ENCODE data around the gene NTM. TPM values are rescaled to one million over a fixed set of nuclear protein-coding genes. Genes with fewer than 3 reads are reported as not detected.

Gene NTM
- total RNA-seq, 1 donor from 2014 or later: not detected

DNA sequence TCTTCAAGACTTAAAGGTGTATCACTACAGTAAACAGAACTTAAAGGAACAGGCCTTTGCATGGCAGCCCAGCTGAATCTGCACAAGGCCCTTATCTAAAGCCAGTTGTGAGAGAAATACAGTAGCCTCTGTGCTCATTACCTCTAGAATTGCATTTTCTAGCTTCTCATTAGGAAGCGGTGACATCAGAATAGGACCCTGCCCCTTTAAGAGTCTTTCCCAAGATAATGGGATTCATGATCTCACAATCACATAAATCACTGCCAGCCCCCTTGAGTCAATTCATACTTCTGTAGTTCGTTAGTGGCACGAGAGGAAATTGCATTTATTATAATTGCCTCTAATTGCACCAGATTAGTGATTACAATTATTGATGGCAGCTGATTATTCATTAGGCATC lies 170.3 kb downstream of the NTM start:
- no peak overlapping the region for H3K4me3 Mint-ChIP-seq
- no peaks in the 10 kb centered on the region for H3K36me3 Mint-ChIP-seq (ENCODE audit: low read depth)
- intact Hi-C loops (cut with micrococcal nuclease): no loop called here
- no peaks in the 10 kb centered on the region for H3K9me3 Mint-ChIP-seq
- H3K27ac Mint-ChIP-seq: no peak overlapping the region
- DNase-seq (ENCODE audit: low spot score): no peak
- H3K27me3 Mint-ChIP-seq (ENCODE audit: insufficient read depth): no peaks in the 10 kb centered on the region
- no peaks in the 10 kb centered on the region for H3K4me1 Mint-ChIP-seq (ENCODE audit: low read depth)

DNA sequence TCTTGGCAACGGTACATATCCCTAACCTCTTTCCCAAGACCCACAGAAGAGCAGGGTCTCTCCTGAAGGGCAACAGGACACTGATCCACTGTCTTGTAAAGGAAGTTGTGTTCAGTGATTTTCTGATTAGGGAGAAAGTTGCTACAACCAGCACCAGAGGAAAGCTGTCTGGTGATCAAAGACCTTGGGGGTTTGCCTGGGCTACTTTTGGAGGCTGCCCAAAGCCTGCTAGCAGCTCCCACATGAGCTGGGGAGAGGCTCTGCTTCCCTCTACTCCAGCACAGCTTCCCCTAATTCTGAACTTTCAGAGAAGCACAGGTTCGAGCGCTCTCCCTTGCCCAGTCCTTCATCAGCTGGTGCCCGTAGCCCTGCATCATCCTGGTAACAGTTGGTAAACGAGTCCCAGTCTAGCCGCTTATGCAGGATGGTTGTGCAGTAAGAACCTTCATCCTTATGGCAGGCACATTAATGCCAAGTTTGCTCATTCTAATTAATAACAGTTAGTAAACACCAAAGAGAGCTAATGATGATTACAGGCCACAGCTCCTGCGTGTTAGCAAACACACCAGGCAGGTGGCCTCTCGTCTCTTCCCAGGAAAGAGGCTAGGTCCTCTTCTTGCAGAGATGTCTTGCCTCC lies 173.1 kb downstream of the NTM start:
- H3K4me1 Mint-ChIP-seq (ENCODE audit: low read depth): no peaks in the 10 kb centered on the region
- intact Hi-C loops (cut with micrococcal nuclease): no loop called here
- no peaks in the 10 kb centered on the region for H3K27me3 Mint-ChIP-seq (ENCODE audit: insufficient read depth)
- H3K9me3 Mint-ChIP-seq: no peaks in the 10 kb centered on the region
- no peaks in the 10 kb centered on the region for H3K36me3 Mint-ChIP-seq (ENCODE audit: low read depth)
- no peak for DNase-seq (ENCODE audit: low spot score)
- no peak overlapping the region for H3K27ac Mint-ChIP-seq
- no peak overlapping the region for H3K4me3 Mint-ChIP-seq

DNA sequence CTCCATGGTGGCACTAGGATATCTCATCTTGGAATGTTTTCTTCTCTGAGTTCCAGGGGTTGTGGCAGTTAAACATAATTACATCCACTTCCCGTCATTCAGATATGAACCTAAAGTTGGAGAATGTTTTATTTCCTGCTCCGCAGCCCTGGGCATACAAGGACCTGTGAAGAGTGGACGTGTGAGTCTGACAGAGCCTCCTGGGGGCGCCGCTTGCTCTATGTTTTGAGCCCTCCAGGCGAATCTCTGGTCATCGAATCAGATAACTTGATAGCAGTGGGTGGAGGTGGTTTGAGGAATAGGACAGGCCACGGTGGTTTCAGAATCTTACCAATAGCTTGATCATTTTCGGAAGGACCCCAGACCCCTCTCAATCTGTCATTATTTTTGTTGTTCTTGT lies 174.2 kb downstream of the NTM start:
- Mint-ChIP-seq H3K4me3 (no peak overlapping the region), H3K27ac (no peak overlapping the region), H3K36me3 (ENCODE audit: low read depth) (no peaks in the 10 kb centered on the region), H3K9me3 (no peaks in the 10 kb centered on the region), H3K27me3 (ENCODE audit: insufficient read depth) (no peaks in the 10 kb centered on the region), H3K4me1 (ENCODE audit: low read depth) (no peaks in the 10 kb centered on the region)
- intact Hi-C loops (cut with micrococcal nuclease): no loop called here
- no peak for DNase-seq (ENCODE audit: low spot score)

DNA sequence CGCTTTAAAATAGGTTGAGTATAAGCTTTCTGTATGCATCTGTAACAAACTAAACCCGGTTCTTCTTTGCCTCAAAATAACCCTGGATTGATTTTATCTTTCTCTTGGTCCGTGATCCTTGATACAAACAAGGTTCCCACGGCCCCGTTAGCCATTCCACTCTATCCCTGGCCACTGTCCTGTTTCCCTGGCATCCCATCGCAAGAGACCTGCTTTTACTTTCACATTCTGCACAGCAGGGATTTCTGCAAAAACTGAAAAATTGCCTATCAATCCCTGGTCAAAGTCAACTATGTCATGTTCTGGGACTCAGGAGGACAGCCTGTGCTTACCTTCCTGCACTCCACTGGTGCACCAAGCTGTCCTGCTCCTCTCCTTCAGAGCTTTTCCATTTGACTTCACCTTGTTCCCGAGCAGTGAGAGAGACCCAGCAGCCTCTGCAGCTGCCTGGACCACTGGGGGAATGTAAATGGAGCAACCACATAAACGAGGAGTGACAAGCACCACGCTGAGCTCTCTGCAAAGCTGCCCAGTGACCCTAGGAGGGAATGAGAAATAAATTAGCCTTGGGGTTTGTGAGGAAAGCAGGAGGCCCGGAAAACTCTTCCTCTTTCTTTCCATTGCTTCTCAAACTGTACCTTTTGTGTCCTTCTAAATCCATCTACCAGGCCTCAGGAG lies 175.9 kb downstream of the NTM start:
- Mint-ChIP-seq H3K27ac (no peak overlapping the region), H3K4me1 (ENCODE audit: low read depth) (no peaks in the 10 kb centered on the region), H3K36me3 (ENCODE audit: low read depth) (no peaks in the 10 kb centered on the region), H3K9me3 (no peaks in the 10 kb centered on the region), H3K27me3 (ENCODE audit: insufficient read depth) (no peaks in the 10 kb centered on the region), H3K4me3 (no peak overlapping the region)
- DNase-seq (ENCODE audit: low spot score): no peak
- intact Hi-C loops (cut with micrococcal nuclease): no loop called here

DNA sequence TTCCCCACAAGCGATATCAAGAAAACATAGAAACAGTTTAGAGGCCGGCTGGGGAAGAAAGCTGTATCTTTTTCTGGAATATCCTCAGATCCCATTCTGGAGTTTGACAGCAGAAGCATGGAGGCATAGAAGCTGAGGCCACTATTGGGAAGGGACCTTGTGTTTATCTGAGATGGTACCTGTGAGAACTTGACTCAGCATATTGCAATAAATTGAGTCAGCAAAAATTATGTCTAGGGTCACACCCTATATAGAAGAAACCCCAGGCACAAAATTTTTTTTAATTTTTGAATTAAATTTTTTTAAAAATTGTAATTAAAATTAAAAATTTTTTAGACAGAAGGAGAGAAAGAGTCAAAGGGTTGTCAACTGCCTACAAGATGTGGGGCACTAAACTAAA lies 178.7 kb downstream of the NTM start:
- DNase-seq (ENCODE audit: low spot score): no peak
- Mint-ChIP-seq H3K9me3 (peaks cover 4% of the 10 kb centered on the region), H3K36me3 (ENCODE audit: low read depth) (no peaks in the 10 kb centered on the region), H3K4me1 (ENCODE audit: low read depth) (no peaks in the 10 kb centered on the region), H3K27me3 (ENCODE audit: insufficient read depth) (no peaks in the 10 kb centered on the region), H3K27ac (no peak overlapping the region), H3K4me3 (no peak overlapping the region)
- intact Hi-C loops (cut with micrococcal nuclease): no loop called here

DNA sequence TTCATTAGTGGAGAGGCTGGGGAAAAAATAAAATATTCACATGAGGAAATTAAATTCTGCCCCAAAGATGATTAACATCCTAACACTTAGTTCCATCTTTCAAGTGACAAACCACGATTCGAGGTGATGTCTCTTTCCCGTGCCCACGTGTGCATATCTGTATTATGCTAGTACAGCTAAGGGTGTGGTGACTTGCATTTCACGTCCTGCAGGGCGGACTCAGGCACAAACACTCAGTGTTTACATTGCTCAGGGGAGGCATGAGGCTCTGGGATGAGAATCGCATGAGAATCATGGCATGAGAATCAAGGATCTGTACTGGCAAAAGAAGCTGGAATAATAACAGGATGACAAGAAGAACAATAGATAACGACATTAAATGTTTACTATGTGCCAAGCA lies 179.4 kb downstream of the NTM start:
- H3K27me3 Mint-ChIP-seq (ENCODE audit: insufficient read depth): no peaks in the 10 kb centered on the region
- DNase-seq (ENCODE audit: low spot score): no peak
- intact Hi-C loops (cut with micrococcal nuclease): no loop called here
- no peaks in the 10 kb centered on the region for H3K36me3 Mint-ChIP-seq (ENCODE audit: low read depth)
- H3K9me3 Mint-ChIP-seq: peaks cover 4% of the 10 kb centered on the region
- H3K4me1 Mint-ChIP-seq (ENCODE audit: low read depth): no peaks in the 10 kb centered on the region
- no peak overlapping the region for H3K27ac Mint-ChIP-seq
- no peak overlapping the region for H3K4me3 Mint-ChIP-seq

DNA sequence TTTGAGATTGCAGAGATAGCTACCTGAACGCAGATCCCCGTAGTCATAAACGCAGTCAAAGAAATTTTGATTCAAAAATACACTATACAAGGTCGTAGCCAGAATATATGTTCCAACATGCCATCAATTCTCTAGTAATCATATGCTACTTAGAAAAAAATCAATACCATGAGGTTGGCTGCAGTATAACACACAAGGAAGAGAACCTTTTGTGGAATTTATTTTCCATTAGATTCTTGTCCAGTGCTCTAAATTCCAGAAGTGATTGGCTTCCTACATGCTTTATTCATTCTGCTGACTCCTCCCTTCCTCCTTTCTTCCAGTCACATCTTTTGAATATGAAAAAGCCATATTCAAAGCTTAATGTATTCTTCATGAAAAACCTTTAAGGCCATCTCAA lies 189.9 kb downstream of the NTM start:
- DNase-seq (ENCODE audit: low spot score): no peak
- Mint-ChIP-seq H3K4me3 (no peak overlapping the region), H3K27ac (no peak overlapping the region), H3K9me3 (no peaks in the 10 kb centered on the region), H3K36me3 (ENCODE audit: low read depth) (no peaks in the 10 kb centered on the region), H3K27me3 (ENCODE audit: insufficient read depth) (no peaks in the 10 kb centered on the region), H3K4me1 (ENCODE audit: low read depth) (no peaks in the 10 kb centered on the region)
- intact Hi-C loops (cut with micrococcal nuclease): no loop called here

DNA sequence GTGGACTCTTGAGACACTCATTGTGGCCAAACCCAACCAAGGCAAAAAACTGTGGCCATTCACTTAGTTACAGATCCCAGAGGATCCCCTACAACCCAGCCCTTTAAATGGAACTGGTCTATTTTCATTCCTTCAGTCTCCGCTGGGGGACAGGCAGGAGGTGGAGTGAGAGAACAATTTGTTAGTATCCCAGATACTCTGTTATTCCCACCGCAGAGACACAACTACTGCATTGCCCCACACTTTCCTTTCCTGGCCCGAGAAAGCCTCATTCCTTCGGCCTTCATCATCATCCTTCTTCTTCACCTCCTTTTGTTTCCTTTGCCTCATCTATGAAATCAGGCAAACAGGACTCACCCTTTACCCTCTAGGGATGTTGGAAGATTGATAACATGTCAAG lies 191.1 kb downstream of the NTM start:
- H3K27me3 Mint-ChIP-seq (ENCODE audit: insufficient read depth): no peaks in the 10 kb centered on the region
- DNase-seq (ENCODE audit: low spot score): no peak
- intact Hi-C loops (cut with micrococcal nuclease): no loop called here
- no peaks in the 10 kb centered on the region for H3K36me3 Mint-ChIP-seq (ENCODE audit: low read depth)
- no peak overlapping the region for H3K4me3 Mint-ChIP-seq
- no peaks in the 10 kb centered on the region for H3K9me3 Mint-ChIP-seq
- H3K4me1 Mint-ChIP-seq (ENCODE audit: low read depth): no peaks in the 10 kb centered on the region
- no peak overlapping the region for H3K27ac Mint-ChIP-seq

DNA sequence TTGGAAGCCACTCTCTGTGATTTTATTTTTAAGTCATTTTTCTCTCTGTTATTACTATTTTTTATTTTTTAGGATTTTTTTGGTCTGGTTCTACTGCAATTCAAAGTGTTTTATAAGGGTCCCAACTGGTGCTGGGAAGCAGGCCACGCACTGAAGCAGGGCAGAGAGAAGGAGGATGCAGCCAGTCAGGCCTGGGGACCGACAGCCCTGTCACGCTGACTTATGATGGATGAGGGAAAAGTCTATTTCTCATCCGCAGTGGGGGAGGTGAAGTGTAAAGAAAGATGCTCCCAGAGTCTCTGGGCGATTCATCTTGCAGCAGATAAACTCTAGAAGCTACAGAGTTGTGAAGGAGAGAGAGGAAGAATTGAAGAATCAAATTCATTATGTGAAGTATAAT lies 191.6 kb downstream of the NTM start:
- no peaks in the 10 kb centered on the region for H3K36me3 Mint-ChIP-seq (ENCODE audit: low read depth)
- no peaks in the 10 kb centered on the region for H3K9me3 Mint-ChIP-seq
- no peaks in the 10 kb centered on the region for H3K27me3 Mint-ChIP-seq (ENCODE audit: insufficient read depth)
- no peaks in the 10 kb centered on the region for H3K4me1 Mint-ChIP-seq (ENCODE audit: low read depth)
- H3K27ac Mint-ChIP-seq: no peak overlapping the region
- H3K4me3 Mint-ChIP-seq: no peak overlapping the region
- no peak for DNase-seq (ENCODE audit: low spot score)
- intact Hi-C loops (cut with micrococcal nuclease): no loop called here

DNA sequence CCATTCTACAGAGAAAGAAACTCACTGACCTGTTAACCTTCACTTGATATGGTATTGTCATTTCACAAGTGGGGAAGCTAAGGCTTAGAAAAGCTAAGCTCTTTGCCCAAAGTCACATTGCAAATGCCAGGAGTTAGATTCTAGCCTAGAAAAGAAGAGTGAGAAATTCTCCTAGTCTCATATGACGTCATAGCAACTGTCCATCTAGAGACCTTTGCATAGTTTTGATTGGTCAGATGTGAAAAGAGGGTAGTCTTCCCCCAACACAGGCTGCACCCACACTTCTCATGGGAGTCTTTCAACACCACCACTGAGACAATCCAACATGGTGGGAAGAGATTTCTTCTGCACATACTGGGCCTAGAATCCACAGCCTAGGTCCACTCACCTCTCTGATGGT lies 197.9 kb downstream of the NTM start:
- no peaks in the 10 kb centered on the region for H3K36me3 Mint-ChIP-seq (ENCODE audit: low read depth)
- no peak overlapping the region for H3K27ac Mint-ChIP-seq
- DNase-seq (ENCODE audit: low spot score): no peak
- H3K27me3 Mint-ChIP-seq (ENCODE audit: insufficient read depth): no peaks in the 10 kb centered on the region
- H3K4me3 Mint-ChIP-seq: no peak overlapping the region
- intact Hi-C loops (cut with micrococcal nuclease): no loop called here
- H3K9me3 Mint-ChIP-seq: no peaks in the 10 kb centered on the region
- no peaks in the 10 kb centered on the region for H3K4me1 Mint-ChIP-seq (ENCODE audit: low read depth)

DNA sequence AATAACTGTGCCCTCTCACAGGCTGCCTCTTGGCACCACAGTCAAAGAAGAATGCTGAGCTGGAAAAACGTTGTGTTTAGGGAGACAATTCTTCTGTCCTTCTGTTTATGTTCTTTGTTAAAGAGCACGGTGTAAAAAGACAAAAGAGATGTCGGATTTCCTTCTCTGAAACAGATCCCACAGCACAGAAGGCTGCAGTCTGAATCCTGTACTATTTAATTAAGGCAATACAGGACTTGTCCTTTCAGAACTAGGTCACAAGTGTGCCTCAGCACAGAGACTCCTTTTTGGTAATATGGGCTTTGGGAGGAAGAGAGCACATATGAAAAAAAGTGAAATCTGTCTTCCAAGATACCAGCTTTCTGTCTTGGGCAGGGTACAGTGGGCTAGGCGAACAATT lies 201.2 kb downstream of the NTM start:
- H3K27me3 Mint-ChIP-seq (ENCODE audit: insufficient read depth): no peaks in the 10 kb centered on the region
- no peak overlapping the region for H3K4me3 Mint-ChIP-seq
- H3K27ac Mint-ChIP-seq: no peak overlapping the region
- no peaks in the 10 kb centered on the region for H3K4me1 Mint-ChIP-seq (ENCODE audit: low read depth)
- no peak for DNase-seq (ENCODE audit: low spot score)
- H3K36me3 Mint-ChIP-seq (ENCODE audit: low read depth): no peaks in the 10 kb centered on the region
- intact Hi-C loops (cut with micrococcal nuclease): no loop called here
- H3K9me3 Mint-ChIP-seq: no peaks in the 10 kb centered on the region

DNA sequence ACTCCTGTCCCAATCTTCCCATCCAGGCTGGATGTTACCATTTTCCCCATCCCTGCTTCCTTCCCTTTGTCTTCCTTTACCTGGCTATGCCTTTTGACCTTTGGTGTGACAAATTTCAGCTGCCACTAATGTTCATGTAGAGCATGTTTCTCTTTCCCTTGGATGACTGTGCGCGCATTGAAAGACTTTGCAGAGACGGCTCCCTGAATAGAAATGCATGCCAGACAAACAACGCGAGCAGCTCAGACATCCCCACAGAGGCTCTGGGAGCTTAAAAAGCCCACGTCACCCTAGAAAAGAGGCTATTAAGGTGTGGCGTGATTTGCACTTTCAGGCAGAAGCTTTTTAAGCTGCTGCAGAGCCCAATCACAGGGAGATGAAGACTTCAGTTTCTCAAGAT lies 202.0 kb downstream of the NTM start:
- intact Hi-C loops (cut with micrococcal nuclease): no loop called here
- Mint-ChIP-seq H3K27ac (no peak overlapping the region), H3K4me3 (no peak overlapping the region), H3K27me3 (ENCODE audit: insufficient read depth) (no peaks in the 10 kb centered on the region), H3K36me3 (ENCODE audit: low read depth) (no peaks in the 10 kb centered on the region), H3K9me3 (no peaks in the 10 kb centered on the region), H3K4me1 (ENCODE audit: low read depth) (no peaks in the 10 kb centered on the region)
- DNase-seq (ENCODE audit: low spot score): no peak

DNA sequence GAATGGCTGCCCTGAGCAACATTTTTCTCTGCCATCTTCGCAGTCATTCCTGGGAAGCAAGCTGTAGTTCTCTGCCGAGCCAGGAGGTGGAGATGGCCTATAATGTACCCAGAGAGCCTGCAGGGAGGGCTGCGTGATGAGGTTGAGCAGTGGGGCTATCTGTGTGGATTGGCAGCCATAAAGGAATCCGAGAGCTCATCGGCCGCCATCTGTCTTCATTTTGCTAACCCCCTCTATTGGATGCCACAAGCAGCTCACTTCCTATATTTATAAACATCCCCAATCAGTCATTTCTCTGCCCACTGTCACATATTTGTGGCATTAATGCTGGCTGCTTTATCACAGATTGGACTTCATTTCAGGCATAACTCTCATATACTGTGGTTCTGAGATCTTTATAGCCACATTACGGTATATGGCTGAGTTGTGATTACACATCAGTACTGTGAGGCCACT lies 209.5 kb downstream of the NTM start:
- intact Hi-C loops (cut with micrococcal nuclease): no loop called here
- Mint-ChIP-seq H3K36me3 (ENCODE audit: low read depth) (no peaks in the 10 kb centered on the region), H3K27ac (no peak overlapping the region), H3K4me3 (no peak overlapping the region), H3K27me3 (ENCODE audit: insufficient read depth) (no peaks in the 10 kb centered on the region), H3K4me1 (ENCODE audit: low read depth) (no peaks in the 10 kb centered on the region), H3K9me3 (no peaks in the 10 kb centered on the region)
- DNase-seq (ENCODE audit: low spot score): no peak

DNA sequence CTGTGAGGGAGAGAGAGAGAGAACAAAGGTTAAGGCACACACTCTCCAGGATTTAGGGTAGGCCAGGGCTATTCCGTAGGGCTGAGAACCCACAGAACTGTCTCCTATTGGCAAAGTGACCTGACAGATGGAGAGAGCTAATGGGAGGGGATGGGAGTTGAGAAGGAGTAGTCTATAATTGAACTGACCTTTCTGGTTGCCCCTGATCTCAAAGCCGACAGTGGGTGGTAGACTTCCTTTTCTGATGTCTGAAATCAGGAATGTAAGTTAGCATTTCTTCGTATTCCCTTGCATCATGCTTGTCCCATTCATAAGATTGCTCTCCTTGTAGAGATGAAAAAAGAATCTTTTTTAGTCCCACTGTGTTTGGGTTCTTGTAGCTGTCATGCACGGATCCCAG lies 210.1 kb downstream of the NTM start:
- H3K4me1 Mint-ChIP-seq (ENCODE audit: low read depth): no peaks in the 10 kb centered on the region
- no peak for DNase-seq (ENCODE audit: low spot score)
- intact Hi-C loops (cut with micrococcal nuclease): no loop called here
- H3K9me3 Mint-ChIP-seq: no peaks in the 10 kb centered on the region
- H3K4me3 Mint-ChIP-seq: no peak overlapping the region
- H3K27ac Mint-ChIP-seq: no peak overlapping the region
- no peaks in the 10 kb centered on the region for H3K36me3 Mint-ChIP-seq (ENCODE audit: low read depth)
- no peaks in the 10 kb centered on the region for H3K27me3 Mint-ChIP-seq (ENCODE audit: insufficient read depth)
